ENCODE results near the gene TBRG1. TPM values are rescaled to one million over a fixed set of nuclear protein-coding genes. Genes with fewer than 3 reads are reported as not detected.
A peak's percentile ranks its signal among the peaks of the same experiment; 100 is the strongest.

The TBRG1 gene
- total and polyA plus RNA-seq, 5 donors from 2014 or later = 30.3 to 60.7 (median 40.8) TPM

- H3K27me3 Mint-ChIP-seq = peaks cover 24% of the 10 kb centered on the region
- H3K9me3 Mint-ChIP-seq = peaks cover 0 to 1% (median 0%) of the 10 kb centered on the region in 7 donors
- H3K27ac Mint-ChIP-seq = no peak overlapping the region
- peaks cover 0 to 31% (median 16%) of the 10 kb centered on the region in 4 donors for H3K4me1 Mint-ChIP-seq
- no peaks in the 10 kb centered on the region for H3K36me3 Mint-ChIP-seq
- Histone ChIP-seq H3K4me1 (ENCODE audit: control insufficient read depth, insufficient read depth, low read length, poor library complexity, severe bottlenecking) (peaks cover 15% of the 10 kb centered on the region), H3K9me3 (ENCODE audit: control insufficient read depth in 2 of 2, low read length in 2 of 2) (peaks cover 0 to 3% of the 10 kb centered on the region in 2 experiments), H3K36me3 (ENCODE audit: control insufficient read depth, insufficient read depth, low read length) (no peaks in the 10 kb centered on the region), H3K4me3 (ENCODE audit: low read depth, low read length) (no peak overlapping the region), H3K27me3 (ENCODE audit: control insufficient read depth, insufficient read depth, low read length) (peaks cover 5% of the 10 kb centered on the region), H3K27ac (ENCODE audit: insufficient read depth, low read length, poor library complexity, severe bottlenecking) (no peak overlapping the region)
- DNase-seq (no peak), ATAC-seq (ENCODE audit: low read depth in 2 of 2) (no peak)
- H3K4me3 Mint-ChIP-seq = peak overlapping the region in 2 of 4 donors; percentile 21
Measured at GRCh38 chr11:124676386-124676785, 53.7 kb downstream of the TBRG1 start.

DNA sequence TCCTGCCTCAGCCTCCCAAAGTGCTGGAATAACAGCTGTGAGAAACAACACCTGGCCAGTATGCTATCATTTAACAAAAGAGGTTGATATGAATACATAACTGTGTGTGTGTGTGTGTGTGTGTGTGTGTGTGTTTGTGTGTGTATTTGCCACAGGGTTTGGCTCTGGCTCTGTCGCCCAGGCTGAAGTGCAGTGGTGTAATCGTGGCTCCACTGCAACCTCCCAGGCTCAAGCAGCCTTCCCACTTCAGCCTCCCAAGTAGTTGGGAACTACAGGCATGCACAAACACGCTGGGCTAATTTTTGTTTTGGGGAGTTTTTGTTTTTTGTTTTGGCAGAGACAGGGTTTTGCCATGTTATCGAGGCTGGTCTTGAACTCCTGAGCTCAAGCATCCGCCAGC is 55.8 kb downstream of the TBRG1 start:
- Histone ChIP-seq H3K36me3 (ENCODE audit: control insufficient read depth, insufficient read depth, low read length) (no peaks in the 10 kb centered on the region), H3K4me1 (ENCODE audit: control insufficient read depth, insufficient read depth, low read length, poor library complexity, severe bottlenecking) (peaks cover 8% of the 10 kb centered on the region), H3K9me3 (ENCODE audit: control insufficient read depth in 2 of 2, low read length in 2 of 2) (peaks cover 16 to 20% of the 10 kb centered on the region in 2 experiments), H3K4me3 (ENCODE audit: low read depth, low read length) (no peak overlapping the region), H3K27ac (ENCODE audit: insufficient read depth, low read length, poor library complexity, severe bottlenecking) (no peak overlapping the region), H3K27me3 (ENCODE audit: control insufficient read depth, insufficient read depth, low read length) (peaks cover 7% of the 10 kb centered on the region)
- ATAC-seq (ENCODE audit: low read depth in 2 of 2) (no peak), DNase-seq (no peak)
- Mint-ChIP-seq H3K27me3 (peaks cover 26% of the 10 kb centered on the region), H3K27ac (no peak overlapping the region), H3K4me1 (peaks cover 0 to 16% (median 6%) of the 10 kb centered on the region in 4 donors), H3K4me3 (no peak overlapping the region), H3K9me3 (peaks cover 0 to 10% (median 3%) of the 10 kb centered on the region in 7 donors), H3K36me3 (peaks cover 3% of the 10 kb centered on the region)

DNA sequence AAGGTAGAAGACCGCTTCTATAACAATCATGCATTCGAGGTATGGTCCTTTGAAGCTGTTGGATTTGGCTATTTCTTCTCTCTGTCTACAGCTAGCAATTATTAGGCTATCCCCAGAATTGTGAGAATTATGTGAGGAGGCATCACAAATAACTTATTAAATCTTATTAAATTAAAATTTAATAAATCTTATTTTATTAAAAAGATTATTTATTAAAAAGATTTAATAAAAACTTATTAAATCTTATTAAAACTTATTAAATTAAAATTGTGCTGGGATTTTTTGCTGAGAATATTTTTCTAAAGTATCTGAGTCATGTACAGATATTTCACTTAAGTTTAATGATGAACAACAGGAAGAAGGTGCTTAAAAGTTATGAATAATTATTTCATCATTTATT is 58.8 kb downstream of the TBRG1 start:
- Mint-ChIP-seq H3K9me3 (peaks cover 3 to 27% (median 7%) of the 10 kb centered on the region in 7 donors), H3K27me3 (peaks cover 17% of the 10 kb centered on the region), H3K4me3 (no peak overlapping the region), H3K4me1 (no peaks in the 10 kb centered on the region), H3K27ac (no peak overlapping the region), H3K36me3 (peaks cover 3% of the 10 kb centered on the region)
- DNase-seq (no peak), ATAC-seq (ENCODE audit: low read depth in 2 of 2) (no peak)
- Histone ChIP-seq H3K27me3 (ENCODE audit: control insufficient read depth, insufficient read depth, low read length) (peaks cover 7% of the 10 kb centered on the region), H3K27ac (ENCODE audit: insufficient read depth, low read length, poor library complexity, severe bottlenecking) (no peak overlapping the region), H3K36me3 (ENCODE audit: control insufficient read depth, insufficient read depth, low read length) (no peaks in the 10 kb centered on the region), H3K4me1 (ENCODE audit: control insufficient read depth, insufficient read depth, low read length, poor library complexity, severe bottlenecking) (no peaks in the 10 kb centered on the region), H3K9me3 (ENCODE audit: control insufficient read depth in 2 of 2, low read length in 2 of 2) (peaks cover 24 to 28% of the 10 kb centered on the region in 2 experiments), H3K4me3 (ENCODE audit: low read depth, low read length) (no peak overlapping the region)

- Mint-ChIP-seq H3K27me3 (peaks cover 17% of the 10 kb centered on the region), H3K4me1 (no peaks in the 10 kb centered on the region), H3K4me3 (no peak overlapping the region), H3K27ac (no peak overlapping the region), H3K36me3 (peaks cover 3% of the 10 kb centered on the region), H3K9me3 (peaks cover 3 to 32% (median 9%) of the 10 kb centered on the region in 7 donors)
- no peak for DNase-seq
- Histone ChIP-seq H3K4me3 (ENCODE audit: low read depth, low read length) (no peak overlapping the region), H3K4me1 (ENCODE audit: control insufficient read depth, insufficient read depth, low read length, poor library complexity, severe bottlenecking) (no peaks in the 10 kb centered on the region), H3K9me3 (ENCODE audit: control insufficient read depth in 2 of 2, low read length in 2 of 2) (peaks cover 24 to 28% of the 10 kb centered on the region in 2 experiments), H3K36me3 (ENCODE audit: control insufficient read depth, insufficient read depth, low read length) (no peaks in the 10 kb centered on the region), H3K27me3 (ENCODE audit: control insufficient read depth, insufficient read depth, low read length) (peaks cover 4% of the 10 kb centered on the region), H3K27ac (ENCODE audit: insufficient read depth, low read length, poor library complexity, severe bottlenecking) (no peak overlapping the region)
- ATAC-seq (ENCODE audit: low read depth in 2 of 2) = no peak
Measured at GRCh38 chr11:124682443-124682842, 59.8 kb downstream of the TBRG1 start.

Other genes starting within 250 kb of the TBRG1 start
- not detected for gene OR8B2, start 238.4 kb upstream of the TBRG1 start, total RNA-seq
- gene OR8B2, start 238.4 kb upstream of the TBRG1 start, polyA plus RNA-seq = not detected
- gene OR8B3, start 223.8 kb upstream of the TBRG1 start, total RNA-seq = not detected
- not detected for gene OR8B3, start 223.8 kb upstream of the TBRG1 start, polyA plus RNA-seq
- gene OR8B4, start 198.0 kb upstream of the TBRG1 start, total RNA-seq = not detected
- not detected for gene OR8B4, start 198.0 kb upstream of the TBRG1 start, polyA plus RNA-seq
- gene OR8B8, start 177.2 kb upstream of the TBRG1 start, total RNA-seq = not detected
- not detected for gene OR8B8, start 177.2 kb upstream of the TBRG1 start, polyA plus RNA-seq
- not detected for gene OR8B12, start 79.2 kb upstream of the TBRG1 start, total RNA-seq
- gene OR8B12, start 79.2 kb upstream of the TBRG1 start, polyA plus RNA-seq = not detected
- gene OR8A1, start 52.9 kb upstream of the TBRG1 start, total RNA-seq = not detected
- gene OR8A1, start 52.9 kb upstream of the TBRG1 start, polyA plus RNA-seq = not detected
- not detected for gene PANX3, start 11.4 kb upstream of the TBRG1 start, total RNA-seq
- not detected for gene PANX3, start 11.4 kb upstream of the TBRG1 start, polyA plus RNA-seq
- gene SIAE, start 50.9 kb downstream of the TBRG1 start, total RNA-seq = 5.0 TPM
- gene SIAE, start 50.9 kb downstream of the TBRG1 start, polyA plus RNA-seq = 1 to 10 TPM; 1.4 to 3.0 (median 2.3) TPM
- 0.22 TPM for gene SPA17, start 51.0 kb downstream of the TBRG1 start, total RNA-seq
- 1 to 10 TPM; 1.0 to 2.5 (median 1.3) TPM for gene SPA17, start 51.0 kb downstream of the TBRG1 start, polyA plus RNA-seq
- 58.8 TPM for gene NRGN, start 117.1 kb downstream of the TBRG1 start, total RNA-seq
- gene NRGN, start 117.1 kb downstream of the TBRG1 start, polyA plus RNA-seq = under 1 TPM; 0.16 to 0.23 (median 0.22) TPM
- gene VSIG2, start 129.4 kb downstream of the TBRG1 start, total RNA-seq = 0.44 TPM
- 1 to 10 TPM in 2 of 4 donors, under 1 TPM in 2; 0.71 to 3.9 (median 0.95) TPM for gene VSIG2, start 129.4 kb downstream of the TBRG1 start, polyA plus RNA-seq
- gene ESAM, start 139.4 kb downstream of the TBRG1 start, total RNA-seq = 3.0 TPM
- 1 to 10 TPM in 2 of 4 donors, under 1 TPM in 1, not detected in 1; 0.55 to 3.1 (median 2.3) TPM for gene ESAM, start 139.4 kb downstream of the TBRG1 start, polyA plus RNA-seq
- gene MSANTD2, start 177.5 kb downstream of the TBRG1 start, total RNA-seq = 10.0 TPM
- 1 to 10 TPM; 1.9 to 5.4 (median 4.2) TPM for gene MSANTD2, start 177.5 kb downstream of the TBRG1 start, polyA plus RNA-seq
- gene ROBO3, start 242.6 kb downstream of the TBRG1 start, total RNA-seq = 4.4 TPM
- gene ROBO3, start 242.6 kb downstream of the TBRG1 start, polyA plus RNA-seq = 1 to 10 TPM in 2 of 4 donors, under 1 TPM in 2; 0.34 to 4.6 (median 1.3) TPM